Caco-2 (cell line): ENCODE data around the gene UFSP1. TPM values are rescaled to one million over a fixed set of nuclear protein-coding genes. Genes with fewer than 3 reads are reported as not detected.
"Not testable (repeated sequence)": the region's sequence is repeated elsewhere in the genome, so short reads cannot be mapped to it uniquely, and the experiment has no call there.

Source experiments
- BruUV-seq: library from RNA; stranded (reverse); fragments of 400-500 nt; replicated peaks from 2 replicates; lab custom pipeline; 2021; lab: Mats Ljungman, UMichigan
- CTCF ChIA-PET: fragments of 300-600 bp; sonication (Branson Sonifier 250); formaldehyde crosslinking; loops from one replicate; lab custom pipeline; 2022; ENCODE audit warnings: antibody characterized with exemption; lab: Charles Lee
- POLR2A ChIA-PET: fragments of 300-600 bp; sonication (Branson Sonifier 250); formaldehyde crosslinking; loops from one replicate; lab custom pipeline; 2022; ENCODE audit warnings: antibody characterized with exemption; lab: Charles Lee
- DNase-seq, 2 experiments: peaks; one replicate each; pipeline versions ENCODE4 v3.0.0 to v3.0.0-alpha.2; 2020 to 2022
- H3K27me3 ChIP-seq: replicated peaks from 2 replicates; pipeline ENCODE4 v1.6.0; 2011; ENCODE audit warnings: low read length; ENCODE audit not compliant: control insufficient read depth, insufficient read depth
- H3K36me3 ChIP-seq: 2 replicates; pipeline ENCODE4 v1.5.1; 2011; ENCODE audit warnings: low read length; ENCODE audit not compliant: control insufficient read depth, insufficient read depth
- H3K4me1 ChIP-seq: fragments of 250-450 bp; sonication (Bioruptor Pico); 2 replicates; pipeline ENCODE4 v1.5.1; 2020; ENCODE audit warnings: mild to moderate bottlenecking
- H3K4me3 ChIP-seq: 2 replicates; pipeline ENCODE4 v1.5.1; 2011; ENCODE audit warnings: low read depth, mild to moderate bottlenecking, control low read depth, low read length
- H3K9me3 ChIP-seq: fragments of 250-450 bp; sonication (Bioruptor Pico); 2 replicates; pipeline ENCODE4 v1.5.1; 2020; ENCODE audit warnings: mild to moderate bottlenecking, moderate library complexity
- H3K27ac Mint-ChIP-seq: one replicate; pipeline ENCODE4 v1.8.0; 2022; ENCODE audit warnings: mixed read lengths; ENCODE audit not compliant: unreplicated experiment
- H3K27me3 Mint-ChIP-seq: one replicate; pipeline ENCODE4 v1.8.0; 2022; ENCODE audit warnings: mixed read lengths; ENCODE audit not compliant: insufficient read depth, unreplicated experiment
- H3K36me3 Mint-ChIP-seq: one replicate; pipeline ENCODE4 v1.8.0; 2022; ENCODE audit warnings: mild to moderate bottlenecking, mixed read lengths; ENCODE audit not compliant: insufficient read depth, unreplicated experiment
- H3K4me1 Mint-ChIP-seq: one replicate; pipeline ENCODE4 v1.8.0; 2022; ENCODE audit warnings: low read depth, mixed read lengths; ENCODE audit not compliant: unreplicated experiment
- H3K4me3 Mint-ChIP-seq: one replicate; pipeline ENCODE4 v1.8.0; 2022; ENCODE audit warnings: mild to moderate bottlenecking, moderate library complexity, mixed read lengths; ENCODE audit not compliant: unreplicated experiment
- H3K9me3 Mint-ChIP-seq: one replicate; pipeline ENCODE4 v1.8.0; 2022; ENCODE audit warnings: mixed read lengths; ENCODE audit not compliant: unreplicated experiment
- intact Hi-C: fragments of 100-400 bp; cut with micrococcal nuclease; formaldehyde crosslinking; loops from one replicate; pipeline ENCODE4 v1.10.0; 2022; ENCODE audit not compliant: unreplicated experiment
- total RNA-seq: library from RNA; stranded (reverse); gene quantifications from 2 replicates; pipeline ENCODE4 v1.2.3, GENCODE V29; 2022
- TF ChIP-seq, protein P1 (sequence below), 2 experiments: fragments of 200-600 bp in 1 of 2; IDR thresholded peaks; 1 replicate in 1 of 2; 2 replicates in 1 of 2; pipeline versions ENCODE4 v1.5.1 to v1.8.0; 2011 to 2022; ENCODE audit warnings: antibody characterized with exemption in 1 of 2, control low read depth in 1 of 2, inconsistent platforms in 1 of 2, low read depth in 1 of 2, low read length in 1 of 2, mild to moderate bottlenecking in 1 of 2, moderate library complexity in 1 of 2; ENCODE audit not compliant: insufficient read depth in 1 of 2, severe bottlenecking in 1 of 2, unreplicated experiment in 1 of 2

The UFSP1 gene
- total RNA-seq, 1 experiment from 2014 or later, result 4.6 TPM

DNA sequence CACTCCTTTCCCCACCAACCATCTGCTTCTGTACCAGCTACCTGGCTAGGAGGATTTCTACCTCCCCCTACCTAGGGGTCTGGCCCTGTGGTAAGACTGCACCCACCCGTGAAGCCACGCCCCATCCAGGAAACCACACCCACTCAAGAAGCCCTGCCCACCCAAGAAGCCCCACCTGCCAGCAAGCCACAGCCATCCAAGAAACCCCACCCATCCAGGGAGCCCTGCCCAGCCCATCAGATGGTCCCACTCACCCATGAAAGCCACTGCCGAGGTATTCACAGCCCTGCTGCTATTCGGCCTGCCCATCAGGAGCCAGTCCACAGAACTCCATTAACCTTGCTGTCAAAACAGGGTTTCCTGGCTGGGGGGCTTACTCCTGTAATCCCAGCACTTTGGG, 44.2 kb upstream of the UFSP1 start:
- CTCF ChIA-PET, result no interaction called here
- H3K4me1 ChIP-seq, result peaks cover 37% of the 10 kb centered on the region
- BruUV-seq, result no TSS peak
- H3K9me3 ChIP-seq, result peaks cover 31% of the 10 kb centered on the region
- no peak overlapping the region for H3K4me3 Mint-ChIP-seq
- peak in 1 of 2 experiments; percentile 44 for DNase-seq
- peaks cover 26% of the 10 kb centered on the region for H3K9me3 Mint-ChIP-seq
- intact Hi-C loops, result loop anchor here (2.0 kb wide), 1 partner anchor 37 kb away; no protein-coding TSS in a partner anchor
- peaks cover 19% of the 10 kb centered on the region for H3K4me1 Mint-ChIP-seq
- TF ChIP-seq, protein P1, sequence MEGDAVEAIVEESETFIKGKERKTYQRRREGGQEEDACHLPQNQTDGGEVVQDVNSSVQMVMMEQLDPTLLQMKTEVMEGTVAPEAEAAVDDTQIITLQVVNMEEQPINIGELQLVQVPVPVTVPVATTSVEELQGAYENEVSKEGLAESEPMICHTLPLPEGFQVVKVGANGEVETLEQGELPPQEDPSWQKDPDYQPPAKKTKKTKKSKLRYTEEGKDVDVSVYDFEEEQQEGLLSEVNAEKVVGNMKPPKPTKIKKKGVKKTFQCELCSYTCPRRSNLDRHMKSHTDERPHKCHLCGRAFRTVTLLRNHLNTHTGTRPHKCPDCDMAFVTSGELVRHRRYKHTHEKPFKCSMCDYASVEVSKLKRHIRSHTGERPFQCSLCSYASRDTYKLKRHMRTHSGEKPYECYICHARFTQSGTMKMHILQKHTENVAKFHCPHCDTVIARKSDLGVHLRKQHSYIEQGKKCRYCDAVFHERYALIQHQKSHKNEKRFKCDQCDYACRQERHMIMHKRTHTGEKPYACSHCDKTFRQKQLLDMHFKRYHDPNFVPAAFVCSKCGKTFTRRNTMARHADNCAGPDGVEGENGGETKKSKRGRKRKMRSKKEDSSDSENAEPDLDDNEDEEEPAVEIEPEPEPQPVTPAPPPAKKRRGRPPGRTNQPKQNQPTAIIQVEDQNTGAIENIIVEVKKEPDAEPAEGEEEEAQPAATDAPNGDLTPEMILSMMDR (IDR thresholded peaks at IDR 0.05; ENCODE audit: insufficient read depth in 1 of 2, low read depth in 1 of 2, low read length in 1 of 2, severe bottlenecking in 1 of 2, unreplicated experiment in 1 of 2), result no peak
- H3K4me3 ChIP-seq, result no peak overlapping the region
- no peaks in the 10 kb centered on the region for H3K27me3 ChIP-seq
- H3K27ac Mint-ChIP-seq, result peak overlapping the region; percentile 39
- POLR2A ChIA-PET, result no interaction called here
- no peaks in the 10 kb centered on the region for H3K36me3 ChIP-seq
- peaks cover 29% of the 10 kb centered on the region for H3K36me3 Mint-ChIP-seq
- no peaks in the 10 kb centered on the region for H3K27me3 Mint-ChIP-seq

DNA sequence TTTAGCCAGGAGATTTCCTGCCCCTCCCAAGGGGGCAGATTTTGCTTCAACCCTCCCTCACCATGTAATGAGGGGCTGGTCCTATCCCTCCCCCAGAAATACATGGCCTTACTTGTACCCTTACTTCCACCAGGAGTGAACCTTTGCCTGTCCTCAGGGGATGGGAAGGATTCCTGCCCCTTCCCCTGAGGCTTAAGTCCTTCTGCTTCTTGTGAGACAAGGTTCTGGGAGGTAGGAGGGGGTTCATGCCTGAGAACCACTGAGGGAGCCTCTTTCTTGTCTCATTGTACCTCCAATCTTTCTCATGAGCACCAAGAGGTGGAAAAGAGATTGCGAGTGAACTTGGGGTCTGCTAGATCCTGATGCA, 40.3 kb upstream of the UFSP1 start:
- H3K27me3 ChIP-seq, result no peaks in the 10 kb centered on the region
- ChIA-PET POLR2A (no interaction called here), CTCF (interaction anchor here (0.6 kb wide), 1 partner anchor 29 kb away, joined by 3 read pairs; no protein-coding TSS in a partner anchor)
- peaks cover 47% of the 10 kb centered on the region for H3K4me1 ChIP-seq
- BruUV-seq, result TSS peak; percentile 98
- H3K36me3 Mint-ChIP-seq, result peaks cover 27% of the 10 kb centered on the region
- intact Hi-C loops, result no loop called here
- peak in 1 of 2 experiments; percentile 57 for DNase-seq
- H3K36me3 ChIP-seq, result no peaks in the 10 kb centered on the region
- no peaks in the 10 kb centered on the region for H3K27me3 Mint-ChIP-seq
- peaks cover 23% of the 10 kb centered on the region for H3K9me3 ChIP-seq
- peak overlapping the region; percentile 27 for H3K4me3 Mint-ChIP-seq
- TF ChIP-seq, protein P1 (IDR thresholded peaks at IDR 0.05; ENCODE audit: insufficient read depth in 1 of 2, low read depth in 1 of 2, low read length in 1 of 2, severe bottlenecking in 1 of 2, unreplicated experiment in 1 of 2), result no peak
- H3K27ac Mint-ChIP-seq, result peak overlapping the region; percentile 58
- peaks cover 19% of the 10 kb centered on the region for H3K4me1 Mint-ChIP-seq
- H3K4me3 ChIP-seq, result no peak overlapping the region
- H3K9me3 Mint-ChIP-seq, result peaks cover 10% of the 10 kb centered on the region

DNA sequence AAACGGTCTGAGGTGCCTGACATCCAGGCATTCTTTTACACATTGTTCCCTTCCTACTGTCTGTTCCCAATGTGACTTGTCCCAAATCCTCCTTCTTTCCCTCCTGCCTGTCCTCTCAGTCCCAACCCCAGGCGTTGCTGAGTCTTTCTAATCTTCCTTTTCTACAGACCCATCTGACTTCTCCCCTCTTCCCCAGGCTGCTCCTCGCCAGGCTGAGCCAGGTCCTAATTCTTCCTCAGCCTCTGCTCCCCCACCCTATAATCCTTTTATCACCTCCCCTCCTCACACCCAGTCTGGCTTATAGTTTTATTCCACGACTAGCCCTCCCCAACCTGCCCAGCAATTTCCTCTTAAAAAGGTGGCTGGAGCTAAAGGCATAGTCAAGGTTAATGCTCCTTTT, 34.1 kb upstream of the UFSP1 start:
- DNase-seq, H3K36me3 ChIP-seq, intact Hi-C loops, H3K4me3 ChIP-seq, H3K9me3 Mint-ChIP-seq, CTCF ChIA-PET, H3K36me3 Mint-ChIP-seq, BruUV-seq, H3K4me1 ChIP-seq, H3K9me3 ChIP-seq, POLR2A ChIA-PET, H3K27me3 Mint-ChIP-seq, H3K4me3 Mint-ChIP-seq, H3K27me3 ChIP-seq: not testable (repeated sequence)
- peak overlapping the region; percentile 2 for H3K27ac Mint-ChIP-seq
- peaks cover 25% of the 10 kb centered on the region for H3K4me1 Mint-ChIP-seq
